ENCODE measurements around the gene EPHB2.
A peak's percentile ranks its signal among the peaks of the same experiment; 100 is the strongest.
"Not testable (repeated sequence)": the region's sequence is repeated elsewhere in the genome, so short reads cannot be mapped to it uniquely, and the experiment has no call there.

EPHB2 gene

DNA sequence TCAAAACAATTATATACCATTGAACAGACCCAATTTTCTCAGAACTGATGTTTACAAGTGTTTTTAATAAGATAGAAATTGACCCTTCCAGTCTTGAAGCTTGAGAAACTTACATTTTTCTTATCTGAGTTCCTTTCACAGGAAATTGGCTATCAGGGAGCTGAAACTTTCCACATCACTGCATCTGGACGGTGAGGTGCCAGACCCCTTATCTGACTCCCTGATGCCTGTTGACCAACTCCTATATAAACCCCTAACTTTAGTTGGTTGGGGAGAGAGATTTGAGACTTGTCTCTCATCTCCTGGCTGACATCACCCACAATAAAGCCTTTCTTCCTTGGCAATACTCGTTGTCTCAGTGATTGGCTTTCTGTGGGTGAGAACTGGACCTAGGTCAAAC, 230.6 kb downstream of the EPHB2 start:
- H3K4me3 ChIP-seq (ENCODE audit: low read depth, low read length) = no peak overlapping the region
- H3K27me3 ChIP-seq (ENCODE audit: control insufficient read depth, insufficient read depth, low read length) = no peaks in the 10 kb centered on the region
- no peak overlapping the region for H3K9ac ChIP-seq (ENCODE audit: low read length)
- H3K9me3 ChIP-seq (ENCODE audit: control insufficient read depth, insufficient read depth, low read depth, low read length) = peaks cover 20% of the 10 kb centered on the region; the same call in 1 of the 2 replicates
- no peak overlapping the region for H3K27ac ChIP-seq (ENCODE audit: low read depth, low read length)
- H3K4me1 ChIP-seq (ENCODE audit: control insufficient read depth, insufficient read depth, low read length) = no peaks in the 10 kb centered on the region
- H3K36me3 ChIP-seq (ENCODE audit: control insufficient read depth, insufficient read depth, low read length) = no peaks in the 10 kb centered on the region

DNA sequence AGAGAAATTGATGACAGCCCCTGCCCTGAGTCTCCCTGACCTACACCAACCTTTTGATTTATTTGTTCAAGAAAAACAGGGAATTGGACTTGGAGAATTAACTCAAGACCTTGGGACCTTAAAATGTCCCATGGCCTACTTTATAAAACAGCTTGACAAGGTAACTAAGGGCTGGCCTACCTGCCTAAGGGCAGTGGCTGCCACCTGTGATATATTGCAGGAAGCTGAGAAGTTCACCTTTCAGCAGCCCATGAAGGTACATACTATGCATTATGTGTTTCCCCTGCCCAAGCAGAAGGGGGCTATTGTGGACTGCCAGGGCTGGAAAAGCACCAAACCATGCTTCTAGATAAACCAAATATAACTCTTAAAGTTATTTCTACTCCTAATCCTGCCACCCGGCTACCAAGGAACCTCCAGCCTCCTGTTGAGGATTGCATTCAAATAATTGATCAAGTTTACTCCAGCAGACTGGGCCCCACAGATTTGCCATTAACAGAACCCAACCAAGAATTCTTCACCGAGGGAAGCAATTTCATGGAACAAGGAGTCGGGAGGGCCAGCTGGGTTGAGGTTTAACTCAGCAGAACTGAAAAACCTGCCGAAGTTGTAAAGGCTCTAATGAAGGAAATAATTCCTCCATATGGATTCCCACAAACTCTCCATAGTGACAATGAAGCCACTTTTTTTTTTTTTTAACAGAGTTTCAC, 233.9 kb downstream of the EPHB2 start:
- Histone ChIP-seq H3K36me3 (ENCODE audit: control insufficient read depth, insufficient read depth, low read length) (no peaks in the 10 kb centered on the region), H3K4me3 (ENCODE audit: low read depth, low read length) (no peak overlapping the region), H3K9ac (ENCODE audit: low read length) (no peak overlapping the region), H3K27me3 (ENCODE audit: control insufficient read depth, insufficient read depth, low read length) (no peaks in the 10 kb centered on the region), H3K4me1 (ENCODE audit: control insufficient read depth, insufficient read depth, low read length) (no peaks in the 10 kb centered on the region), H3K9me3 (ENCODE audit: control insufficient read depth, insufficient read depth, low read depth, low read length) (peaks cover 15% of the 10 kb centered on the region; the same call in 1 of the 2 replicates), H3K27ac (ENCODE audit: low read depth, low read length) (no peak overlapping the region)

DNA sequence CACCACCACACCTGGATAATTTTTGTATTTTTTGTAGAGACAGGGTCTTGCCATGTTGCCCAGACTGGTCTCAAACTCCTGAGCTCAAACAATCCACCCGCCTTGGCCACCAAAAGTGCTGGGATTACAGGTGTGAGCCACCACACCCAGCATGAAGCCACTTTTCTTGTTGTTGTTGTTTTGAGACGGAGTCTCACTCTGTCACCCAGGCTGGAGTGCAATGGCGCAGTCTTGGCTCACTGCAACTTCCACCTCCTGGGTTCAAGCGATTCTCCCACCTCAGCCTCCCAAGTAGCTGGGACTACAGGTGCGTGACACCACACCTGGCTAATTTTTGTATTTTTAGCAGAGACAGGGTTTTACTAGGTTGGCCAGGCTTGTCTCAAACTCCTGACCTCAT, 234.5 kb downstream of the EPHB2 start:
- not testable (repeated sequence) for H3K27ac ChIP-seq (ENCODE audit: low read depth, low read length); H3K36me3 ChIP-seq (ENCODE audit: control insufficient read depth, insufficient read depth, low read length); H3K9ac ChIP-seq (ENCODE audit: low read length); H3K27me3 ChIP-seq (ENCODE audit: control insufficient read depth, insufficient read depth, low read length); H3K4me1 ChIP-seq (ENCODE audit: control insufficient read depth, insufficient read depth, low read length); H3K4me3 ChIP-seq (ENCODE audit: low read depth, low read length)
- H3K9me3 ChIP-seq (ENCODE audit: control insufficient read depth, insufficient read depth, low read depth, low read length) = peaks cover 13% of the 10 kb centered on the region; the same call in 1 of the 2 replicates

GRCh38 chr1:22949822-22950331, 239.2 kb downstream of the EPHB2 start:
- no peak overlapping the region for H3K27ac ChIP-seq (ENCODE audit: low read depth, low read length)
- H3K27me3 ChIP-seq (ENCODE audit: control insufficient read depth, insufficient read depth, low read length) = peaks cover 19% of the 10 kb centered on the region; the same call in 1 of the 2 replicates
- H3K9me3 ChIP-seq (ENCODE audit: control insufficient read depth, insufficient read depth, low read depth, low read length) = no peaks in the 10 kb centered on the region
- no peak overlapping the region for H3K4me3 ChIP-seq (ENCODE audit: low read depth, low read length)
- no peaks in the 10 kb centered on the region for H3K36me3 ChIP-seq (ENCODE audit: control insufficient read depth, insufficient read depth, low read length)
- no peaks in the 10 kb centered on the region for H3K4me1 ChIP-seq (ENCODE audit: control insufficient read depth, insufficient read depth, low read length)
- no peak overlapping the region for H3K9ac ChIP-seq (ENCODE audit: low read length)

DNA sequence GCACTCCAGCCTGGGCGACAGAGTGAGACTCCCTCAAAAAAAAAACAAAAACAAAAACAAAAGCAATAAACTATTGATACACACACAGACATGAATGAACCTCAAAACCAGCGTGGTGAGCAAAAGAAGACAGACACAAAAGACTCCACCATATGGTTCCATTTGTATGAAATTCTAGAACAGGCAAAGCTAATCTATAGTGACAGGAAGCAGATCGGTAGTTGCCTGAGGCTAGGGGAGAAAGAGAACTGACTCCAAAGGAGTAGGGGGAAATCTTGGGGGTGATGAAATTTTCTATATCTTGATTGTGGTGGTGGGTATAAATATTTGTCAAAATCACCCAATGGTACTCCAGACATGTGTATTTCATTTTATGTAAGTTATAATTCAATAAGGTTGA, 241.2 kb downstream of the EPHB2 start:
- H3K36me3 ChIP-seq (ENCODE audit: control insufficient read depth, insufficient read depth, low read length) = no peaks in the 10 kb centered on the region
- peaks cover 19% of the 10 kb centered on the region; the same call in 1 of the 2 replicates for H3K27me3 ChIP-seq (ENCODE audit: control insufficient read depth, insufficient read depth, low read length)
- H3K27ac ChIP-seq (ENCODE audit: low read depth, low read length) = no peak overlapping the region
- no peak overlapping the region for H3K9ac ChIP-seq (ENCODE audit: low read length)
- no peaks in the 10 kb centered on the region for H3K9me3 ChIP-seq (ENCODE audit: control insufficient read depth, insufficient read depth, low read depth, low read length)
- no peak overlapping the region for H3K4me3 ChIP-seq (ENCODE audit: low read depth, low read length)
- H3K4me1 ChIP-seq (ENCODE audit: control insufficient read depth, insufficient read depth, low read length) = no peaks in the 10 kb centered on the region

GRCh38 chr1:22952694-22953056, 242.0 kb downstream of the EPHB2 start:
- no peak overlapping the region for H3K9ac ChIP-seq (ENCODE audit: low read length)
- no peak overlapping the region; the same call in 1 of the 2 replicates for H3K4me3 ChIP-seq (ENCODE audit: low read depth, low read length)
- H3K9me3 ChIP-seq (ENCODE audit: control insufficient read depth, insufficient read depth, low read depth, low read length) = no peaks in the 10 kb centered on the region
- no peaks in the 10 kb centered on the region for H3K36me3 ChIP-seq (ENCODE audit: control insufficient read depth, insufficient read depth, low read length)
- no peaks in the 10 kb centered on the region for H3K4me1 ChIP-seq (ENCODE audit: control insufficient read depth, insufficient read depth, low read length)
- no peak overlapping the region for H3K27ac ChIP-seq (ENCODE audit: low read depth, low read length)
- peaks cover 19% of the 10 kb centered on the region; the same call in 1 of the 2 replicates for H3K27me3 ChIP-seq (ENCODE audit: control insufficient read depth, insufficient read depth, low read length)

DNA sequence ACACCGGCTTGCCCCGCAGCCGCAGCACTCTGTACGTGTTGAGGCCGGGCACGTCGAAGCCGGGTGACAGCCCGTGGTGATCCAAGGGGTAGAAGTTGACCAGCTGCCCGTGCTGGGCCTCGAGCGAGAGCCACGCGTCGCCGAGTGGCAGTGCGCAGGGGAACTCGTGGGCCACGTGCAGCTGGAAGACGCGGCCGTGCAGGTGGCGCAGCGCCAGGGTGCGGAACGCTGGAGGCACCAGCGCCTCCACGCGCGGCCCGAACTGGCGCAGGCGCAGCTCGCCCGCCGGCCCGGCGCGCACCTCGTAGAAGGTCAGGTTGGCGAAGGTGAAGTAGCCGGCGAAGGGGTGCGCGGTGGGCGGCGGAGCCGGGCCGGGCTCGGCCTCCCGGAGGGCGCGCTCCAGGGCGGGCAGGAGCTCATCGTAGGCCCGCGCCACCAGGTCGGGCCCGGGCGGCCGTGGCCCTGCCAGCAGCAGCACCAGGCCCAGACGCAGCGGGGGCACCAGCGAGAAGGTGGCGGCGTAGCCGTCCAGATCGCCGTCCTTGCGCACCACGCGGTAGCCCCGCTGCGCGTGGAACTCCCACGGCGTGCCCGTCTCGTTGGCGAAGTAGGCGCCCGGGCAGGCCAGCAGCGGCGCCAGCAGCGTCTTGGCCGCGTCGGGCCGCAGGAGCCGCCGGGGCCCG, 242.6 kb downstream of the EPHB2 start:
- Histone ChIP-seq H3K9ac (ENCODE audit: low read length) (no peak overlapping the region), H3K4me3 (ENCODE audit: low read depth, low read length) (peak overlapping the region; percentile 41; the same call in 1 of the 2 replicates), H3K4me1 (ENCODE audit: control insufficient read depth, insufficient read depth, low read length) (no peaks in the 10 kb centered on the region), H3K27me3 (ENCODE audit: control insufficient read depth, insufficient read depth, low read length) (peaks cover 19% of the 10 kb centered on the region; the same call in 1 of the 2 replicates), H3K36me3 (ENCODE audit: control insufficient read depth, insufficient read depth, low read length) (no peaks in the 10 kb centered on the region), H3K9me3 (ENCODE audit: control insufficient read depth, insufficient read depth, low read depth, low read length) (no peaks in the 10 kb centered on the region), H3K27ac (ENCODE audit: low read depth, low read length) (no peak overlapping the region)

DNA sequence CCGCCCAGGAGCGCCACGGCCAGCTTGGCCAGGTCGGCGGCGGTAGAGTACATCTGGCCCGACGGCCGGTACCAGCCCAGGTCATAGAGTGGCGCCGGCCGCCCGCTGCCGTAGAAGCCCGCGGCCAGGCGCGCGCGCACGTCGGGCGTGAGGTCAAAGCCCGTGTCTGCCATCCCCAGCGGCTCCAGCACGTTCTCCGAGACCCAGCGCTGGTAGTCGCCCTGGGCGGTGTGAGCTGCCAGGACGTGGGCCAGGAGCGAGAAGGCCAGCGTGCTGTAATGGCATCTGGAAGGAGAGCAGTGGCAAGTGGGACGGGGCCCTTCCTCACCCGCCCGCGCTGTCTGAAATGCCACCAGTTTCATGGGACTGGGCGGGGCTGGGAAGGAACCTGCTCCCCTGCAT, 243.1 kb downstream of the EPHB2 start:
- Histone ChIP-seq H3K27me3 (ENCODE audit: control insufficient read depth, insufficient read depth, low read length) (peaks cover 19% of the 10 kb centered on the region; the same call in 1 of the 2 replicates), H3K4me3 (ENCODE audit: low read depth, low read length) (peak overlapping the region; percentile 41; the same call in 1 of the 2 replicates), H3K27ac (ENCODE audit: low read depth, low read length) (no peak overlapping the region), H3K9ac (ENCODE audit: low read length) (no peak overlapping the region), H3K9me3 (ENCODE audit: control insufficient read depth, insufficient read depth, low read depth, low read length) (no peaks in the 10 kb centered on the region), H3K4me1 (ENCODE audit: control insufficient read depth, insufficient read depth, low read length) (no peaks in the 10 kb centered on the region), H3K36me3 (ENCODE audit: control insufficient read depth, insufficient read depth, low read length) (no peaks in the 10 kb centered on the region)

- Histone ChIP-seq H3K9ac (ENCODE audit: low read length) (no peak overlapping the region), H3K27ac (ENCODE audit: low read depth, low read length) (no peak overlapping the region), H3K9me3 (ENCODE audit: control insufficient read depth, insufficient read depth, low read depth, low read length) (no peaks in the 10 kb centered on the region), H3K4me3 (ENCODE audit: low read depth, low read length) (no peak overlapping the region), H3K36me3 (ENCODE audit: control insufficient read depth, insufficient read depth, low read length) (no peaks in the 10 kb centered on the region), H3K4me1 (ENCODE audit: control insufficient read depth, insufficient read depth, low read length) (no peaks in the 10 kb centered on the region), H3K27me3 (ENCODE audit: control insufficient read depth, insufficient read depth, low read length) (peaks cover 19% of the 10 kb centered on the region; the same call in 1 of the 2 replicates)
Observed at GRCh38 chr1:22955146-22955545, 244.5 kb downstream of the EPHB2 start.

- H3K9me3 ChIP-seq (ENCODE audit: control insufficient read depth, insufficient read depth, low read depth, low read length) = no peaks in the 10 kb centered on the region
Observed at GRCh38 chr1:22957066-22957465, 246.4 kb downstream of the EPHB2 start.

GRCh38 chr1:22958556-22958955, 247.9 kb downstream of the EPHB2 start:
- Histone ChIP-seq H3K4me3 (ENCODE audit: low read depth, low read length) (no peak overlapping the region), H3K9me3 (ENCODE audit: control insufficient read depth, insufficient read depth, low read depth, low read length) (no peaks in the 10 kb centered on the region), H3K36me3 (ENCODE audit: control insufficient read depth, insufficient read depth, low read length) (no peaks in the 10 kb centered on the region), H3K9ac (ENCODE audit: low read length) (no peak overlapping the region), H3K4me1 (ENCODE audit: control insufficient read depth, insufficient read depth, low read length) (no peaks in the 10 kb centered on the region), H3K27ac (ENCODE audit: low read depth, low read length) (no peak overlapping the region), H3K27me3 (ENCODE audit: control insufficient read depth, insufficient read depth, low read length) (peaks cover 10% of the 10 kb centered on the region; the same call in 1 of the 2 replicates)

More at GRCh38 chr1:22957066-22957465, 246.4 kb downstream of the EPHB2 start:
- Histone ChIP-seq H3K27ac (ENCODE audit: low read depth, low read length) (no peak overlapping the region), H3K36me3 (ENCODE audit: control insufficient read depth, insufficient read depth, low read length) (no peaks in the 10 kb centered on the region), H3K4me1 (ENCODE audit: control insufficient read depth, insufficient read depth, low read length) (no peaks in the 10 kb centered on the region), H3K9ac (ENCODE audit: low read length) (no peak overlapping the region), H3K27me3 (ENCODE audit: control insufficient read depth, insufficient read depth, low read length) (peaks cover 19% of the 10 kb centered on the region; the same call in 1 of the 2 replicates), H3K4me3 (ENCODE audit: low read depth, low read length) (no peak overlapping the region)
